GM19468 (cell line): Measurements from ENCODE around the gene GAP43.

ENCODE experiments used
- ATAC-seq: cut with Tn5 transposase; IDR thresholded peaks from one replicate; pipeline ENCODE4 v1.9.1; 2021; ENCODE audit warnings: mild to moderate bottlenecking, moderate library complexity, moderate number of reproducible peaks; ENCODE audit not compliant: unreplicated experiment; ENCODE audit errors: extremely low read depth

Gene GAP43

GRCh38 chr3:115623044-115623868 is at the start of gene GAP43:
Gene GAP43 (plus strand): TSS chr3:115623510. CDS start chr3:115623690, 180 bp downstream.
- no peak for ATAC-seq

GRCh38 chr3:115576325-115576875 is 46.9 kb upstream of the GAP43 start:
- ATAC-seq = no peak

GRCh38 chr3:115577000-115577399 is 46.3 kb upstream of the GAP43 start:
- ATAC-seq = no peak

GRCh38 chr3:115578331-115578730 is 45.0 kb upstream of the GAP43 start:
- ATAC-seq = no peak

DNA sequence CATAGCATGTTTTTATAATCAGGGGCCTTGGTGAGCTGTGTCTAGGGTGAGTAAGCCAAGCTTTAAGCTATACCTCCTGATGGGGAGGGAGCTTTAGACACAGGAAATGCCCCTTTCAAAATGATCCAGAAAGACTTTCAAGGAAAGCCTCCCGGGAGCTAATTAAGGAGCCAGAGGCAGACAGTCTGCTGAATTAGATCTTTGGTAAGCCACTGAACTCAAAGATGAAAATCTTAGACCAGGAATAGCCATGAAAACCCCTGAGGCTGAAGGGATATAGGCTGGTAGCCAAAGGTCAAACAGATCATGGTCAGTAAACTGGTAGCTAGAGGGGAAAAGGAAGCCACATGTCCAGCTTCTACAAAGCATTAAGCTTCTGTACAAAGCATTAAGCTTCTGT is 42.7 kb upstream of the GAP43 start:
- ATAC-seq = no peak

GRCh38 chr3:115581362-115582135 is 41.8 kb upstream of the GAP43 start:
- no peak for ATAC-seq

DNA sequence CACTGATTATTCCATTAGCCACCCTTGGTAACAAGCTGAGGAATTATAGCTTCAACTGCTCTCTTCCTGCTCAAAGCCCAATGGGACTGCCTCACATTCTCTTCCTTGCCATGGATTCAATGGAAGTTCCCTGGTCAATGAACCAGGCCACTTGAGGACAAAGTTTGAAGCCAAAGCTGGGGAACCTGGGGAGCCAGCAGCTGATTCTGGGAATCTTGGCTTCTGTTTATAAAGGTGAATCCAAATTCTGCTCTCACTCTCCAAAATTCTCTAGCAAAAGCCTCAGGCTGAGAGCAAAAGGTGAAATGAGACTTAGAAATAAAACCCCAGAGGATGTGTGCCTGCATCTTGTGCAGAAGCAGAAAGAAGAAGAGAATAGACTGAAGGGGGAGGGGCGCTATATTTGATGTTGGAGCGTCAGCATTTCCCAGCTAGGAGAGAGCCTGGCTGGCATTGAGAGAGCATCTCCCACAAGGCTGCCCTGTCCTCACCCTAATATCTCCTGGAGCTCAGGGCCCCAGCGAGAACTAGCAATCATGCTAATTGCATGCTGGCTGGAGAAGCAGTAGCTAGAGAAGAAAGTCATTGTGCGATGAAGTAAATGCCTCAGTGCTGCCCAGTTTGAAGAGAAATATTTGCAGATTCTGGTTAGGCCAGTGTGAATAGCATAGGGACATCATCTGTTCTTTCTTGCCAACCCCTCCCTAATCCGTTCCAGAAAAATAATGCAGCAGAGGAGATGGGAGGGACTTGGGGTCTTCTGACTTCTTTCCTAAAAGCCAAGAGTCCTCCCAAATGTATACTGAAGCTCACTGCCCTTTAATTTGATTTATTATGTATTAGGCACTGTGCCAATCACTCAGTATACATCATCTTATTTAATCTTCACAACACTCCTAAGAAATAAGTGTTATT is 34.9 kb upstream of the GAP43 start:
- no peak for ATAC-seq

GRCh38 chr3:115590873-115591272 is 32.4 kb upstream of the GAP43 start:
- no peak for ATAC-seq

DNA sequence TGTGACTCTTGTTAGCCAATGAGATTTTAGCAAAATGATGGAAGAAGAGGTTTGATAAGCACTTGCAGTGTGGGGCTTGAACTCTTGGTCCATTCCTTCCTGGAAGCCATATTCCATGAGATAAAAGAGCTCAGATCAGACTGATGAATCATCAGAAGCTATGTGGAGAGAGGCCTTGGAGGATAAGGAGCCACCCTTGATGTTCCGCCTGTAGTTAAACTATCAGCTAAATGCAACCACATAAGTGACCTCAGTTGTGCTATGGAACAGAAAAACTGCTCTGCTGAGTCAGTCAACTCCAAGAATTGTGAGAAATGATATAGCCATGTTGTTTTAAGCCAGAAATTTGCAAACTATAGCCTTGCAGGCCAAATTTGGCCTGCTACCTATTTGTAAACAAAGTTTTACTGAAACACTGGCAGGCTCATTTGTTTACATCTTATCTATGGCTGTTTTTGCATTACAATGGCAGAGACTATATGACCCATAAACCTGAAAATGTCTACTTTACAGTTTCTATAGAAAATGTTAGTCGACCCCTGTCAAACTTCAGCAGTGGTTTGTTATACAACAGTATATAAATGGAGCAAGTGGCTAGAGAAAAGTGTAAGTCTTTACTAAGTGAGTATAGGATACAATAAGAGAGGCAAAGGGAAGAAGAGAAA is 27.6 kb upstream of the GAP43 start:
- no peak for ATAC-seq

- ATAC-seq = no peak
Observed at GRCh38 chr3:115598216-115598615, 25.1 kb upstream of the GAP43 start.

DNA sequence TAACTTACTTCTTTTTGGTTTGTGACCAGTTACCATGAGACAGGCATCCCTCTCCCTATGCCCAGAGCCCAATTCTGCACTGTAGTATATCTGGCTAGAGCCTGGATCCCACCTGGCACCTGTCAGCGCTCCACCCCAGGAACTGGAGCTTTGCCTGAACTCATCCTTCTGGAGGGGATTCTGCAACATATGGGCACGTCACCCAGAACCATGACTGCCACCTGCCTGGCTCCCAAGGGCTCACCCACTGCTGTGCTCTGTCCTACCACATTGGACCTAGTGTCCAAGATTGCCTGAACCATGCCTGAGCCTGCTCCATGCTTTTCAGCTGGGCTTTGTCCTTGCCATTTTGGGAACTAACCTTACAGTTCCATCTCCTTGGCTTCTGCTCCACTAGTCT is 21.1 kb upstream of the GAP43 start:
- no peak for ATAC-seq

DNA sequence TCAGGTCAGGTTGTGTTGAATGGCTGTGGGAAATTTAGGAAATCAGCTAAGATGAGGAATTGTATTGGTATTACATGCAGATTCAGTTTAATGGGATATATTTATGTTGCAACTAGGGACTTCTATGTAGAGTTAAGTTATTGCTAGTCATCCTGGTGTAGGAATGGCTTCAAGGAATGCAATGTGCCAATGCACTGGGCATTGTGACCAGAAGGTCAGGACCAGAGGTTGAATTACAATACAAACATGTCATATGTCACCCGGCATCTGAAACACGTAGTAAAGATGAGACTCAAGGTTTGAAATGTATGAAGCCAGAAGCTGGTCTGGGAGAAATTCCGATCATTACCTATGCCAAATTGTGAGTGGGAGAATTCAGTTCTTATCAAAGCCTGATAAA is 11.7 kb upstream of the GAP43 start:
- no peak for ATAC-seq

- ATAC-seq = no peak
Observed at GRCh38 chr3:115615001-115615814, 8.1 kb upstream of the GAP43 start.

DNA sequence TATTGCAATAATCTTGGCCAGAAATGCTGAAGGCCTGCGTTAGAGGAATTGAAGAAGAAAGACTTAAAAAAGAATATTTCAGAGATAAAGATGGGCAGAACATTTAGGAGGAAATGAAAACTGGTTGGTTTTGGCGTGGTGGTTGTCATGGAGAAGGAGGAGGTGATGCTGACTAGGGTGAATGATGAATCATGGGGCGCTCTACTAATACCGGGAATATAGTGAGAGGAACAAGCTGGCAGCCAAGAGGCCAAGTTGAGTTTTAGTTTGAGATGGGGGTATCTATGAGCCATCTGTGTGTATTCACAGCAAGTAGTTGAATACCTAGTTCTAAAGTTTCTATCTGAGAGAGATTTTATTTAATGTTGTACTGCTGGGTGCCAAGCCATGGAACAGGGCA is 6.8 kb upstream of the GAP43 start:
- ATAC-seq = no peak

GRCh38 chr3:115617591-115617990 is 5.7 kb upstream of the GAP43 start:
- no peak for ATAC-seq

DNA sequence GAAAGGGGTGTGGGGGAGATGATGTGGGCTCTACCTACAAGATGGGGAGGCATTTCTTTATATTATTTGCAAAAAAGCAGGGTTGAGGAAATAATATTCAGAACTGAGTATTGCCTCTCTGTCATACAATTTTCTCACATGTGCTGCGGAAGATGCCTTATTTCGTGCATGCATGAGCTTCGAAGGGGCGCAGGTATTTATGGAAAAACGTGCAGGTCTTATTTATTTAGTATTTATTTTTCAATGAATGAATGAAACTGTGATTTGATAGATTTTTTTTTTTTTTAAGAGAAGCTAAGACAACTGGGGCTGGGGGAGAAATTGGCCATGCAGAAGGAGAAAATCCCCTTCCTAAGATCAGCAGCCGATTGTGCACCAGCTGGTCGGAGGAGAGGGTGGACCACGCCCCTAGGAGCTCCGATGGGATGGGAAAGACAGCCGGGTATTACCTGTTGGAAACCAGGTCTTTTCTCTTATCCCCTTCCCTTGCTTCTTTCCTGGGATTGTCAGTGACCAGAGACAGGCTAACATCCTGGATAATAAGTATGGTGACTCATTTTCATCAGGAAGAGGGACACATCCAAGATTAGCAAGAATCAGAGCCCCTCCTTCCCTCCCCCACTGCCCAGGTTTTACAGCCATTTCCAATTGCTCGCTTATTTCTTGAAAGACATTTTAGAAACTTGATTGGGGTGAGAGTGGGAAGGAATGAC is 875 bp downstream of the GAP43 start:
- no peak for ATAC-seq

DNA sequence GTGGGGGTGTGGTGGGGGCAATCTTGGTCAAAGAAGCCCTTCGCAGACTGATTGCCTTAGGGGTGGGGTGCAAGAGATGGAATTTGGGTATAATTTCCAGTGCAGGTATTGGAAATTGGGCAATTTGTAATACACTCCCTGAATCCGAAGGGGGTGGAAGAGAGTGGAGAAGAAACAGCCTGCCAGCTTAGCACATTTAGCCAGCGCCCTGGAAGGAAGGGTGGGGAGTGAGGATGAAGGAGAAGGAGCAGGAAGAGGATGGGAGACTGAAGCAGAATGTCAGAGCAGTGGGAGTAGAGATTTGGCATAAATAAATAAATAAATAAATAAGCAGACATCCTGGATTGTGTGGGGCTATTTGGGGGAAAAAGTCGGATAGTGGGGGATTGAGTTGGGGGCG is 1.6 kb downstream of the GAP43 start:
- ATAC-seq = no peak

DNA sequence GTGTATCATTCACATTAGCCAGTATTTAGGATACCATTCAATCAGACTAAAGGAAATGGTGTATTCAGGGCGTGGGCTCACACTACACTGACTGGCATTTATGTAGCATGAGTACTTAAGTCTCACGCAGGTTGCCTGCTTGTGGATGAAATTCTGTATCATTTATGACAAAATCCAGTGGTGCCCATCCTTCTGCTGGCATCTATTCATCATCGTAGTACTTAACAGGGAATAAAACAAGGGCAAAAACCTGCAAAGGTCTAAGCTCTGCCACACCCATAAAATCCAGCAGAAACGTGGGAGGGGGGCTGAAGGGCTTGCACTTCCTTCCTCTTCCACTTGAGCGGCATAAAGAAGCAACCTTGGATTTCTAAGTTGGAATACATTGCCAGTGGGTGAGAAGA is 2.7 kb downstream of the GAP43 start:
- no peak for ATAC-seq
